Left forelimb (tissue), 1 donor: ENCODE data around the gene SLC25A25.

Experiments used
- DNase-seq: peaks from one replicate; pipeline ENCODE4 v3.0.0-alpha.2; 2018; ENCODE audit warnings: low spot score

SLC25A25 gene

GRCh38 chr9:128145536-128145935 is 77.5 kb downstream of the SLC25A25 start:
- DNase-seq: no peak

GRCh38 chr9:128145951-128146351 is 77.9 kb downstream of the SLC25A25 start:
- DNase-seq: no peak

GRCh38 chr9:128146591-128147120 is 78.6 kb downstream of the SLC25A25 start:
- DNase-seq: no peak

GRCh38 chr9:128148509-128149000 is 80.5 kb downstream of the SLC25A25 start:
- no peak for DNase-seq

- DNase-seq: peak; percentile 63
These were observed 81.1 kb downstream of the SLC25A25 start, which contains the start of gene LCN2 for GRCh38 chr9:128149001-128149701. Gene LCN2 (plus strand): TSS chr9:128149453. CDS start chr9:128149526, 73 bp downstream.

GRCh38 chr9:128149951-128150593 is 82.0 kb downstream of the SLC25A25 start:
- no peak for DNase-seq

- DNase-seq: no peak
These were observed 82.7 kb downstream of the SLC25A25 start for GRCh38 chr9:128150594-128151308.

- peak; percentile 61 for DNase-seq
These were observed 83.5 kb downstream of the SLC25A25 start for GRCh38 chr9:128151309-128152132.

- DNase-seq: peak; percentile 53
These were observed 84.4 kb downstream of the SLC25A25 start for GRCh38 chr9:128152133-128153059.

- peak; percentile 61 for DNase-seq
These were observed 85.3 kb downstream of the SLC25A25 start for GRCh38 chr9:128153060-128153946.

- DNase-seq: peak; percentile 44
These were observed 86.1 kb downstream of the SLC25A25 start for GRCh38 chr9:128153947-128154695.

GRCh38 chr9:128155736-128156500 is 87.9 kb downstream of the SLC25A25 start:
- no peak for DNase-seq
